NOMO-1 (cell line): ENCODE measurements around the gene FZD1.

ENCODE experiments used
- DNase-seq, 2 experiments: peaks; one replicate each; lab custom pipeline; 2025; ENCODE audit not compliant: unreplicated experiment in 2 of 2; lab: John Stamatoyannopoulos, UW

FZD1 gene

DNA sequence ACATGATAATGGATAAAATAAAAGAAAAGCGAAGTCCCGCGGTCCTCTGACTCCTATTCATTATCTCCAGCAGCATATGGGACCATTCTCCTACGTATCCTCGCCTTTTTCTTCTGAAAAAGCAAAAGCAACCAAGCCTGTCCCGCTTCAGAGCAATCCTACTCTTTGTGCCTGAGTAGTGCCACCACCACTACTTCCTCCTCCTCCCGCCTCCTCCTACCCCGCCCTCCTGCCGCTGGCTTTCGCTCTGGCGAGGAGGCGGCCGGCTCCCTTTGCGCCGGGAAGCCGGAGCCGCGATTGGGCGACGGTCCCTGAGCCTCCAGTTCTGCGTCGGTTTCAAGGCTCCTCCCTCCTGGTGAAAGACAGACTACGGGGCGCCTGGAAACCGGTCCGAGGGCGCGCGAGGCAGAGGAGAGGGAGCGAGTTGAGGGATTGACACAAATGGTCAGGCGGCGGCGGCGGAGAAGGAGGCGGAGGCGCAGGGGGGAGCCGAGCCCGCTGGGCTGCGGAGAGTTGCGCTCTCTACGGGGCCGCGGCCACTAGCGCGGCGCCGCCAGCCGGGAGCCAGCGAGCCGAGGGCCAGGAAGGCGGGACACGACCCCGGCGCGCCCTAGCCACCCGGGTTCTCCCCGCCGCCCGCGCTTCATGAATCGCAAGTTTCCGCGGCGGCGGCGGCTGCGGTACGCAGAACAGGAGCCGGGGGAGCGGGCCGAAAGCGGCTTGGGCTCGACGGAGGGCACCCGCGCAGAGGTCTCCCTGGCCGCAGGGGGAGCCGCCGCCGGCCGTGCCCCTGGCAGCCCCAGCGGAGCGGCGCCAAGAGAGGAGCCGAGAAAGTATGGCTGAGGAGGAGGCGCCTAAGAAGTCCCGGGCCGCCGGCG is at the start of gene FZD1:
Gene FZD1 (plus strand): TSS at position 388 of the 878 bp plus-strand sequence. CDS start 448 bp downstream, at position 836.
- DNase-seq, result peak; percentile 100

GRCh38 chr7:91226411-91226810 is 37.8 kb upstream of the FZD1 start:
- DNase-seq, result peak in 1 of 2 experiments; percentile 28

GRCh38 chr7:91228327-91228726 is 35.9 kb upstream of the FZD1 start:
- no peak for DNase-seq

DNA sequence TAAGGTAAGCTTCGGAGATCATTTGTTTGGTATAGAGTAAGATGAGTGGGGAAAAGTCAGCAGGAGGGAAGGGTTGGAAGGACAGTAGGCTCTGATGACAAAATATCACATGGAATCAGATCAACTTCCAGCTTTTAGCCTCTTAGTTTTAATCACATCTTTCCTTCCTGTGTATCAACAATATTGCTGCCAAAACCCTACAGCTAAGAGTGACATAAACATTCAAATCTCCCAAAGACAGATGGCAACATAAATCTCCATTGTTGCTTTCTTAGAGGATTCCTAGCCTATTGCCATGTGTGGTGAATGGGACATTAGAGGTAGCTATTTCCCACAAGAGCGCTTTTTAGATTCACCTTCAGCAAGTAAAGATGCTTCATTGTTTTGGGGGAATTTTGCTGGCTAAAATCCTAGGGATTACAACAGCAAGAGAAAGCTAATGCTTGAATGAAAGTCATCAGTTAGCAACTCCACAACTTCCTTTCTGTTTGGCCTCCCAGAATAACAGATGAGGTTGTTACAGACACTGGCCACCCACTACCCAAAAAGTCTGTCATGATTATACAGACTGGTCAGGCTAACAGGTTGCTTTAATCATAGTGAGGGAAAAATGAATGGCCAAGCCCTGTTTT is 35.2 kb upstream of the FZD1 start:
- DNase-seq, result no peak

GRCh38 chr7:91230100-91230499 is 34.1 kb upstream of the FZD1 start:
- no peak for DNase-seq

DNA sequence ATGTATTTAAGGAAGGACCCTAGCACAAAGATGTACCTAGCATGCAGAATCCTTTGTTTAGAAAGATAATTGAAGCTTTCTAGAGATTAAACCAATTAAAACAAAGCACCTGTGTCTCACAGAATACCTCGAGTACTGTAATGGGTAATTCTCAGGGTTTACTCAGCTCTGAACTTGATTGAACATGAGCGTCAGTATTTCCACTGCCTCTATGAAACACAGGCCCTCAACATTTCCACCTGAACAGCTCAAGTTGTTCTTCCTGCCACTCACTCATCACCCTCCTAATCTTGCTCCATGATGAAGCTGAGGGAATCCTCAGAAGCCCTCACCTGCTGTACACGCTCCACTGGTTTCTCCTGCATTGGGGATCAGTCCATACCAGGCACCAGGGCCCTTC is 33.7 kb upstream of the FZD1 start:
- no peak for DNase-seq

- no peak for DNase-seq
Observed at GRCh38 chr7:91233212-91233611, 31.0 kb upstream of the FZD1 start.

- no peak for DNase-seq
Observed at GRCh38 chr7:91235211-91235832, 28.9 kb upstream of the FZD1 start.

DNA sequence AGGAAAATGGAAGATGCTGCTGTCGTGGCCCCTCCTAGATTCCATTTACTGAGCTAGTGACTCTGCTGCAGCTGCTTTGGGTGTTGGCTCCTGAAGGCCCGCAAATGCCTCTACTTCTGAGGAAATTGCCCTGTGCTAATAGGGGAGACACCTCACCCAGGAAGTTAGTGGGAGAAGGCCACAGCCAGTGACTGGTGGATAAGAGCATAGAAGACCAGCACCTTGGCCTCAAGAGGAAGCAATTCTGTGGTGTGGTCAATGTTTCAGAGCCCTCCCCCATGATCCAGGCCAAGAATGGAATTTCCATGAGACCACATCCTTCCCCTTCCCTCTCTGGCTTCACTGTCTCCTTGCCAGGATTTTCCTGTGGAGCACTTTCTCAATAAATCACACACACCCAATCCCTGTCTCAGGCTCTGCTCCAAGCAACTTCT is 25.0 kb upstream of the FZD1 start:
- DNase-seq, result peak in 1 of 2 experiments; percentile 41

GRCh38 chr7:91239772-91240171 is 24.5 kb upstream of the FZD1 start:
- DNase-seq, result no peak

- DNase-seq, result peak; percentile 73 to 99
Observed at GRCh38 chr7:91240376-91240941, 23.8 kb upstream of the FZD1 start.

- DNase-seq, result peak; percentile 74 to 77
Observed at GRCh38 chr7:91242097-91242844, 22.0 kb upstream of the FZD1 start.

DNA sequence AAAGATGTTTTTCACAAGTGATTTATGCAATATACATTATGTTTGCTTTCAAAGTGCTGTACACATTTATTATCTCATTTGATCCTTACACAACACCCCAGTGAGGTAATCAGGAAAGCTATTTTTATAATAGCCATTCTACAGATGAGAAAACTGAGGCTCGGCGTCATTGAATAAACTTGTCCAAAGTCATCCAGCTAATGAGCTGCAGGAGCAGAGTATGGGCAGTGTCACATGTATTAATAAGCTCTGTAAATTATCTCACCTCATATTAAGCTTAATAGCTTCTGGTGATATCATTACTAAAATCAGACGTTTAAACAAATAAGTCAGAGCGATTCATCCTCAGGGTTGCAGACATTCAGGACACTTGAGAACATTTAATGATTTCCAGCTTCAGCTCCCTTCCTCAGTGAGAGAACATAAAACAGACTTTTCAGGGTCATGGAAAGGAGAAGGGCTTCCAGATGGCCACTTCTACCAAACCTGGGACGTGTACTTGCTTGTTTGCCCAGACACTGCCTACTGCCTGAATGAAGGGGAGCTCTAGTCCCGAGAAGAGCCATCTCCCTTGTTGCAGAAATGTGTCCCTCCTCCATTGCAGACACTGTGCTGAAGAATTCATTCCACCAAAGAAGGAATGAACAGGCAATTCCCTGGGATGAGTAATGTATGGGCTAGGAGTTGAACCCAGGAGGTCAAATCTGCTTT is 20.5 kb upstream of the FZD1 start:
- DNase-seq, result no peak

GRCh38 chr7:91247500-91247899 is 16.7 kb upstream of the FZD1 start:
- DNase-seq, result no peak

DNA sequence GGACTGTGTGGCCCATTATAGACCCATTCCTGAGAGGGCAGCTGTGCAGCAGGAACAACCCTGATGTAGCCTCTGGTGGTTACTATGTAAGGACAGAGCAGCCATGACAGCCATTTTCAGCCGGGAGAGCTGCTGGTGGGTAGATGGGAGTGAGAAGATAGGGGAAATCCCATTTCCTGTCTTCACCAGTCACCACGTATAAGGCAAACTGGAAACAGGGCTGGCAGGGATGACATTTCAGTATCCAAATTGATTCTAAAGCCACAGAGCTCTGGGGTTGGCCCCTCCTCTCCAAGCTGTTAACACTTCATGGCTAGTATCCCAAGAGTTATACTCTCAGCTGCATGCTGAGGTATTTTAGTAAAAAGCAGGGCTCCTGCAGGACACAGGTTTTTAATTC is 15.2 kb upstream of the FZD1 start:
- DNase-seq, result no peak

GRCh38 chr7:91249506-91250233 is 14.6 kb upstream of the FZD1 start:
- no peak for DNase-seq

GRCh38 chr7:91250706-91251105 is 13.5 kb upstream of the FZD1 start:
- DNase-seq, result no peak

- DNase-seq, result no peak
Observed at GRCh38 chr7:91251877-91252276, 12.4 kb upstream of the FZD1 start.

- peak in 1 of 2 experiments; percentile 61 for DNase-seq
Observed at GRCh38 chr7:91263384-91264045, 718 bp upstream of the FZD1 start.
